Urinary bladder (tissue), 4 donors: ENCODE measurements around the gene CAPN7. TPM values are rescaled to one million over a fixed set of nuclear protein-coding genes. Genes with fewer than 3 reads are reported as not detected.

Experiments used
- DNase-seq: peaks from one replicate; pipeline ENCODE4 v3.0.0-alpha.2; 2015; ENCODE audit errors: extremely low spot score
- H3K27ac ChIP-seq: one replicate; pipeline ENCODE4 v1.5.1; 2013; ENCODE audit warnings: low read depth, mild to moderate bottlenecking, moderate library complexity
- H3K36me3 ChIP-seq: one replicate; pipeline ENCODE4 v1.6.1; 2013; ENCODE audit warnings: mild to moderate bottlenecking, moderate library complexity; ENCODE audit not compliant: insufficient read depth
- H3K4me1 ChIP-seq: one replicate; pipeline ENCODE4 v1.6.1; 2013; ENCODE audit warnings: mild to moderate bottlenecking, moderate library complexity; ENCODE audit not compliant: insufficient read depth
- H3K4me3 ChIP-seq: one replicate; pipeline ENCODE4 v1.5.1; 2013; ENCODE audit warnings: low read depth, low read length
- WGBS: extraction: QIAGEN DNeasy Blood & Tissue Kit; methylation state at CpG from one replicate; pipeline ENCODE4 v1.1.7; 2013; 5-methylcytosine and 5-hydroxymethylcytosine counted together
- polyA plus RNA-seq: library from polyadenylated mRNA; stranded (reverse); fragments of 200-250 nt; gene quantifications from one replicate; pipeline ENCODE4 v1.2.3, GENCODE V29; 2013
- total RNA-seq: library from RNA; depleted of rRNA; stranded (reverse); fragments of >200 nt; gene quantifications from one replicate; pipeline ENCODE4 v1.2.3, GENCODE V29; 2014
- donor health status: healthy with polysubstance abuse.
- donor health status: healthy.

CAPN7 gene
- total and polyA plus RNA-seq, 2 donors: 25.1 to 87.7 TPM

DNA sequence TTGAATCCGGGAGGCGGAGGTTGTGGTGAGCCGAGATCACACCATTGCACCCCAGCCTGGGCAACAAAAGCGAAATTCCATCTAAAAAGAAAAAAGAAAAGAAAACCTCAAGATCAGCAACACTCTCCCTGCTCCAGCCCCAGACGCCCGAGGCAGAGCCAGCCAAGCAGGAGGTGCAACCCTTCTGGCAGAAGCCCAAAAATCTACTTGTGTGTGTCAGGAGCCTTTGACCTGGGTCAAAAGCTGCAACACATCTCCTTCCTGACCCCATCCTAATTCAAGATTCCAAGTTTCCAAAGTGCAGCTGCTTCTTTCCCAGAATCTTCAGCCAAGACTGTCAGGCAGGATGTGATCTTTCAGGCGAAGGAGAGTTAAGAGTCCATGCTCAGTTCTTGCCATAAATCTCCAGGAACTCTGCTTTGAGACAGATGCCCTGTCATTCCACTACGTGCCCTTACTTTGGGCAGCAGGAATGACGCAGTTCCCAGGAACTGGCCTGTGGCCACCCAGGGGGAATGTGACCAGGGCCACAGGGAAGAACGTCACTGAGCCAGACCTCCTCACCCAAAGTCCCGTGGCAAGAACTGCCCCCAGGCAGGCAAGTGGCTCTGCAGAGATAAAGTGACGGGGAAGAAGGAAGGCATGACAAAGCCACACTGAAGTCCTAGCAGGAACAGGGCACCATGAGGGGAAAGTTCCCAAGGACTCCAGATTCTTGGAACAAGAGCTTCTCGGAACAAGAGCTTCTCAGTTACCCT is 86.9 kb downstream of the CAPN7 start:
- no peak overlapping the region for H3K4me3 ChIP-seq
- no peak overlapping the region for H3K27ac ChIP-seq
- H3K4me1 ChIP-seq: peaks cover 2% of the 10 kb centered on the region
- WGBS: 55% methylated on average over 13 of the region's 13 CpGs
- no peaks in the 10 kb centered on the region for H3K36me3 ChIP-seq
- no peak for DNase-seq

DNA sequence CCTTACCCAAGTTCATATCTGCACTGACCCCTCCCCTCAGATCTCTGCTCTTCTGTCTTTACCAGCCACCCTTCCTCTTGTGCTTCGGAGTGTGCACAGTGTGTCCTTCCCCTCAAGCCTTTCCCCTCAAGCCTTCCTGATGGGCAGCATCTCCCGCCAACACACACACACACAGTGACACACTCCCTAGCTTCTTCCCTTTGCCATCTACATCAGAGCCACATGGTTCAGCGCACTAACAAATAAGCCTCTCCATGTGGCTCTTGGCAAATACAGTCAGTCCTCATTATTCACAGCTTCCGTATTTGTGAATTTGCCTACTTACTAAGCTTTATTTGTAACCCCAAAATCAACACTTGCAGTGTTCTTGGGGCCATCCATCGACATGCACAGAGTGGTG is 88.9 kb downstream of the CAPN7 start:
- no peaks in the 10 kb centered on the region for H3K4me1 ChIP-seq
- no peaks in the 10 kb centered on the region for H3K36me3 ChIP-seq
- no peak overlapping the region for H3K4me3 ChIP-seq
- 87% methylated on average over 5 of the region's 5 CpGs for WGBS
- no peak overlapping the region for H3K27ac ChIP-seq
- DNase-seq: no peak

- no peak for DNase-seq
- H3K27ac ChIP-seq: no peak overlapping the region
- H3K4me1 ChIP-seq: no peaks in the 10 kb centered on the region
- no peak overlapping the region for H3K4me3 ChIP-seq
- H3K36me3 ChIP-seq: no peaks in the 10 kb centered on the region
- WGBS: 69% methylated on average over 6 of the region's 6 CpGs
Measured at GRCh38 chr3:15295506-15295905, 89.5 kb downstream of the CAPN7 start.

DNA sequence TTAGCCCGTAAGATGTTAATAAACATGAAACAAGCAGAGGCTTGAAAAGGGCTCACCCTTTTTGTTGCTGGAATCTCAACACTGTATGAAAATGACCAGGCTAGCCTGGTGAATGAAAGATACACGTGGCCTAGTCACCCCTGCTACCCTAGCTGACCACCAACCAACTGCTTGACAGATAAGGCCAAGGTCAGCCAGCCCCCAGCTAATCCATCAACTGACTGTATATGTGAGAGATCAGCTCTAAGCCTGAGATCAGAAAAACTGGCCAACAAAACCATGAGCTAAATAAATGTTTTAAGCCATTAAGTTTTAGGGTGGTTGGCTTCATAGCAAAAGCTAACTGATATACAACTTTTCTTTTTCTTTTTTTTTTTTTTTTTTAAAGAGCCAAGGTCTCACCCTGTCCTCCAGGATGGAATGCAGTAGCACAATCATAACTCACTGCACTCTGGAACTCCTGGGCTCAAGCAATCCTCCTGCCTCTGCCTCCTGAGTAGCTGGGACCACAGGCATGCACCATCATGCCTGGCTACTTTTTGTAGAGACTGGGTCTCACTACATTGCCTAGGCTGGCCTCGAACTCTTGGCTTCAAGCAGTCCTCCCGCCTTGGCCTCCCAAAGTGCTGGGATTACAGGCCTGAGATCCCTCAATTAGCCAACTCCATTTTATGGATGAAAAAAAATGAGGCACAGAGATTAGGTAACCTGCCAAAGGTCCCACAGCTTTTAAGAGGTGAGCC is 91.7 kb downstream of the CAPN7 start:
- Histone ChIP-seq H3K4me3 (no peak overlapping the region), H3K36me3 (no peaks in the 10 kb centered on the region), H3K4me1 (no peaks in the 10 kb centered on the region), H3K27ac (no peak overlapping the region)
- DNase-seq: no peak
- WGBS: 65% methylated on average over 4 of the region's 4 CpGs

GRCh38 chr3:15298504-15298903 is 92.5 kb downstream of the CAPN7 start:
- no peaks in the 10 kb centered on the region for H3K36me3 ChIP-seq
- H3K27ac ChIP-seq: no peak overlapping the region
- no peaks in the 10 kb centered on the region for H3K4me1 ChIP-seq
- H3K4me3 ChIP-seq: no peak overlapping the region
- WGBS: 87% methylated on average over 3 of the region's 3 CpGs
- no peak for DNase-seq

DNA sequence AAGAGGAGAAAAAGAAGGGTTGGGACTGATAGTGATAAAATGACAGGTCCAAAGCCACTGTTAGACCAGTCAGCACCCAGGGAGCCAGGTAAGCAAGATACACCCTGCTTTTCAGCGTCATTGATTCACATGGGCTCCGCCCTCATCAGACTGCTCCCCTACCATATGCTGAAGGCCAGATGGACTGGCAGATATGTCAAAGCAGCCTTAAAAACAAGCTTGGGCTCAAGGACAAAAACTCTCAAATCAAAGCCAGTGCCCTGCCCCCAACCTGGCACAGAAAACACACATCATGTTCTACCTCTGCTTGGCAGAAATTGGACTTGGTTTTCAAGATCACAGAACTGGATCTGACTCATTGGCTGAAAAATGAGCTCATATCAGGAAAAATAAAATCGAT is 93.0 kb downstream of the CAPN7 start:
- DNase-seq: no peak
- 84% methylated on average over 3 of the region's 3 CpGs for WGBS
- no peak overlapping the region for H3K27ac ChIP-seq
- no peaks in the 10 kb centered on the region for H3K4me1 ChIP-seq
- H3K36me3 ChIP-seq: no peaks in the 10 kb centered on the region
- H3K4me3 ChIP-seq: no peak overlapping the region

- Histone ChIP-seq H3K27ac (no peak overlapping the region), H3K36me3 (no peaks in the 10 kb centered on the region), H3K4me1 (no peaks in the 10 kb centered on the region), H3K4me3 (no peak overlapping the region)
- no peak for DNase-seq
- 69% methylated on average over 8 of the region's 8 CpGs for WGBS
Measured at GRCh38 chr3:15300323-15301078, 94.5 kb downstream of the CAPN7 start.

DNA sequence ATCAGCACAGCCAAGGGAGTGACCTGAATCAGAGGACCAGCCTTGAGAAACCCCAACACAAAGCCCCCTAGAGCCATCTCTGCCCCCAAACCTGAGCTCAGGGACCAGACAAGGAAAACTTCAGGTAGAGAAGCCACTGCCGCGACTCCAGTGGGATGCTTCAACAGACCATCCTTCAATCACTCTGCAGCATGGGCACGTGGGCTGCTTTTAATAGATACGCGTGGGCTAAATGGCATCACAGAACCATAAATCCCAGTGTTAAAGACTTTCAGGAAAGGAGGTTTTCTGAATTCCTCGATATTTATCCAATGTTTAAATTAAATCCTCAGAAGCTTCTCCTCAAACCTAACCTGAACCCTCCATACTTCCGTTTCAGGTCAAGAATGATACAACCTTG is 95.7 kb downstream of the CAPN7 start:
- WGBS: 96% methylated on average over 7 of the region's 7 CpGs
- no peaks in the 10 kb centered on the region for H3K4me1 ChIP-seq

More for the DNA sequence above, 95.7 kb downstream of the CAPN7 start:
- H3K27ac ChIP-seq: no peak overlapping the region
- H3K36me3 ChIP-seq: no peaks in the 10 kb centered on the region
- no peak for DNase-seq
- H3K4me3 ChIP-seq: no peak overlapping the region

Other genes starting within 250 kb of the CAPN7 start
- 19.8 TPM for gene MRPS25, start 140.9 kb upstream of the CAPN7 start, total RNA-seq
- gene MRPS25, start 140.9 kb upstream of the CAPN7 start, polyA plus RNA-seq: 48.4 TPM
- 34.5 TPM for gene RBSN, start 107.1 kb upstream of the CAPN7 start, total RNA-seq
- gene RBSN, start 107.1 kb upstream of the CAPN7 start, polyA plus RNA-seq: 16.2 TPM
- gene SH3BP5, start 126.3 kb downstream of the CAPN7 start, total RNA-seq: 55.6 TPM
- 44.8 TPM for gene SH3BP5, start 126.3 kb downstream of the CAPN7 start, polyA plus RNA-seq
- 37.1 TPM for gene METTL6, start 221.3 kb downstream of the CAPN7 start, total RNA-seq
- 11.1 TPM for gene METTL6, start 221.3 kb downstream of the CAPN7 start, polyA plus RNA-seq
- 10.9 TPM for gene EAF1, start 221.4 kb downstream of the CAPN7 start, total RNA-seq
- 10.6 TPM for gene EAF1, start 221.4 kb downstream of the CAPN7 start, polyA plus RNA-seq